Fibroblast of mammary gland (primary cell): ENCODE data around the gene GMDS.
A peak's percentile ranks its signal among the peaks of the same experiment; 100 is the strongest.

Experiments
- DNase-seq: peaks from one replicate; pipeline ENCODE4 v3.0.0-alpha.2; 2010; ENCODE audit warnings: low read depth
- H3K4me3 ChIP-seq: 2 replicates; pipeline ENCODE4 v1.5.1; 2011; ENCODE audit warnings: low read depth, mild to moderate bottlenecking, low read length, moderate library complexity; ENCODE audit not compliant: control insufficient read depth
- TF ChIP-seq, protein P1 (sequence below): conservative IDR thresholded peaks from 2 replicates; pipeline ENCODE4 v1.5.1; 2011; ENCODE audit warnings: low read depth, low read length, inconsistent platforms; ENCODE audit not compliant: control insufficient read depth, insufficient read depth

Gene GMDS

GRCh38 chr6:1925743-1926430, 319.5 kb downstream of the GMDS start:
- TF ChIP-seq, protein P1, sequence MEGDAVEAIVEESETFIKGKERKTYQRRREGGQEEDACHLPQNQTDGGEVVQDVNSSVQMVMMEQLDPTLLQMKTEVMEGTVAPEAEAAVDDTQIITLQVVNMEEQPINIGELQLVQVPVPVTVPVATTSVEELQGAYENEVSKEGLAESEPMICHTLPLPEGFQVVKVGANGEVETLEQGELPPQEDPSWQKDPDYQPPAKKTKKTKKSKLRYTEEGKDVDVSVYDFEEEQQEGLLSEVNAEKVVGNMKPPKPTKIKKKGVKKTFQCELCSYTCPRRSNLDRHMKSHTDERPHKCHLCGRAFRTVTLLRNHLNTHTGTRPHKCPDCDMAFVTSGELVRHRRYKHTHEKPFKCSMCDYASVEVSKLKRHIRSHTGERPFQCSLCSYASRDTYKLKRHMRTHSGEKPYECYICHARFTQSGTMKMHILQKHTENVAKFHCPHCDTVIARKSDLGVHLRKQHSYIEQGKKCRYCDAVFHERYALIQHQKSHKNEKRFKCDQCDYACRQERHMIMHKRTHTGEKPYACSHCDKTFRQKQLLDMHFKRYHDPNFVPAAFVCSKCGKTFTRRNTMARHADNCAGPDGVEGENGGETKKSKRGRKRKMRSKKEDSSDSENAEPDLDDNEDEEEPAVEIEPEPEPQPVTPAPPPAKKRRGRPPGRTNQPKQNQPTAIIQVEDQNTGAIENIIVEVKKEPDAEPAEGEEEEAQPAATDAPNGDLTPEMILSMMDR = no peak
- H3K4me3 ChIP-seq = no peak overlapping the region
- DNase-seq = no peak

DNA sequence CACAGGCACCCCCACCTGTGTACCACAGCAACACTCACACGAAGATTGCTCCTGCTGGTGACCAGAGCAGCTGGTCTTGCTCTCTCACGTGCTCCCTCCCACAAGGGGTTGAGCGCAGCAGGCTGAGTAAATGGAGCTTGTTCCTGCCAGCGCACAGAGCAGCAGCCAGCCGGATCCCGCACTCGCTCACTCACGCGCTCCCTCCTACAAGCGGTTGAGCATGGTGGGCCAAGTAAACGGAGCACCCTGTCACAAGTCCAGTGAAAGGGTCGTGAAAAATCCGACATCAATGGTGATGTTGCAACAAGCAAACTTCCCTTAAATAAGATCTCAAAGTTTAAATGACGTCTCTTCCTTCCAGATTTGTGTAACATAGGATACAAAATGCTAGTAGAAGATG, 322.0 kb downstream of the GMDS start:
- TF ChIP-seq, protein P1 = no peak
- DNase-seq = no peak
- no peak overlapping the region for H3K4me3 ChIP-seq

GRCh38 chr6:1917626-1918371, 327.6 kb downstream of the GMDS start:
- no peak overlapping the region for H3K4me3 ChIP-seq
- DNase-seq = peak; percentile 85
- TF ChIP-seq, protein P1 = no peak

- TF ChIP-seq, protein P1 = no peak
- DNase-seq = peak; percentile 88
- no peak overlapping the region for H3K4me3 ChIP-seq
These were observed 328.9 kb downstream of the GMDS start for GRCh38 chr6:1916334-1917070.

- H3K4me3 ChIP-seq = no peak overlapping the region
- TF ChIP-seq, protein P1 = no peak
- DNase-seq = no peak
These were observed 330.2 kb downstream of the GMDS start for GRCh38 chr6:1915226-1915625.

DNA sequence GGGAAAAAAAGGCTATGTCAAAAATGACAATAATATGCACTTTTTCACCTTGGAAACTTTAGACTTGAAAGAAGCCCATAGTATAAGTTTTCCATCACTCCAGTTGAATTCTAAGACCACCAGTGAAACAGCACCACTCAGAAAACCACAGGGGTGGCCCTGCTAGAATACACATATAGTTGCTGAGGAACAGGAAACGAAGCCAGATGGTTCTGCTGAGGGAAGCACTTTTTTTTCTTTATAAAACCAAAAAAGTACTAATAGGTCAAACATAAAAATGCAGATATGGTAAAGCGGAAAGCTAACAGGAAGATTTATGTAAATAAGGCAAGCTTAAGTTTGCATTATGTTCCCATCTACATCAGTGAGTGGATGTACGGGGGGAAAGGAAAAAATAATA, 331.8 kb downstream of the GMDS start:
- DNase-seq = no peak
- TF ChIP-seq, protein P1 = no peak
- no peak overlapping the region for H3K4me3 ChIP-seq
